ENCODE data around the gene LRRC47.

- TF ChIP-seq EZH2 (IDR thresholded peaks at IDR 0.05): no peak
- no peak for TF ChIP-seq POLR2AphosphoS5 (IDR thresholded peaks at IDR 0.05; ENCODE audit: borderline replicate concordance, low read depth, low read length)
- TF ChIP-seq FOXP2 (optimal IDR thresholded peaks at IDR 0.05; ENCODE audit: control extremely low read depth, extremely low read length, insufficient read depth): no peak
Measured at GRCh38 chr1:3819771-3820200, 23.5 kb upstream of the LRRC47 start.
